Stimulated activated CD4-positive, alpha-beta T cell treated with anti-CD3 and anti-CD28 coated beads, Interleukin-15, amount 100 ng/mL, for 48 hours (primary cell): ENCODE measurements around the gene SECISBP2.
"Not testable (repeated sequence)": the region's sequence is repeated elsewhere in the genome, so short reads cannot be mapped to it uniquely, and the experiment has no call there.

Source experiments
- DNase-seq, 2 donors: peaks; one replicate each; pipeline ENCODE4 v3.0.0-alpha.2; 2020; ENCODE audit warnings: low read depth in 2 of 2

SECISBP2 gene

DNA sequence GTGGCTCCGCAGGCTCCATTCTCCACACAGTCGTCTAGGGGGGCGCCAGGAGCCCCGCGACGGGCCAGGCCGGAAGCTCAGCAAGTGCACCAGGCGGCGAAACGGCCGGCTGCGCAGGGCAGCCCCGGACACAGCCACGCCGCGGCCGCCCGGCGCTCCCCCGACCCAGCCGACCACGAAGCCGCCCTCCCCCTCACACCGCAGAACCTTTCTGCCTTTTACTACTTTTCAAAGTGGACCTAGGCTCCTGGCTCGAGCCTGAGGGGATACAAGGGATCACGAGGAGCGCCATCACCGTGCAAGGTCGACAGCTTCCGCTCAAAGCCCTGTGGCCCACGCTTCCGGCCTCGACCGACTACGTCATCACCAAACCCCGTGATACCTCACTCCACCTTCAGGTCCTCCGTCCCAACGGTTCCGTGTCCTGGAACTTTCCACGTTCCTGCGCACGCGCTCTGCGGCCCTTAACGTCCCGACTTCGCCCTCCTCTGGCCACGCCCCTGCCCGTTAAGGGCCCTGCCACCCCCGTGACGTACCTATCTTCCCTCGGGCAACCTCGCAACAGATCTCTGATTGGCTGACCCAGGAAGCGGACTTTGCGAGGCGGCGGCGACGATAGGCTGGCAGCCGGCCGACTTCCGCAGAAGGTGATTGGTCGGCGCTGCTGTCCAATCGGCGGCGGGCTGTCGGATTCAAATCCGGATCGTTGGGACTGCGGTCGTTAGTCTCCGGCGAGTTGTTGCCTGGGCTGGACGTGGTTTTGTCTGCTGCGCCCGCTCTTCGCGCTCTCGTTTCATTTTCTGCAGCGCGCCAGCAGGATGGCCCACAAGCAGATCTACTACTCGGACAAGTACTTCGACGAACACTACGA lies 7.6 kb upstream of the SECISBP2 start, which contains the start of gene CKS2:
Gene CKS2 (plus strand): TSS at position 721 of the 871 bp plus-strand sequence. CDS start 98 bp downstream, at position 819.
- DNase-seq = peak; percentile 100

GRCh38 chr9:89311346-89312221 lies 6.7 kb upstream of the SECISBP2 start:
- DNase-seq = no peak

DNA sequence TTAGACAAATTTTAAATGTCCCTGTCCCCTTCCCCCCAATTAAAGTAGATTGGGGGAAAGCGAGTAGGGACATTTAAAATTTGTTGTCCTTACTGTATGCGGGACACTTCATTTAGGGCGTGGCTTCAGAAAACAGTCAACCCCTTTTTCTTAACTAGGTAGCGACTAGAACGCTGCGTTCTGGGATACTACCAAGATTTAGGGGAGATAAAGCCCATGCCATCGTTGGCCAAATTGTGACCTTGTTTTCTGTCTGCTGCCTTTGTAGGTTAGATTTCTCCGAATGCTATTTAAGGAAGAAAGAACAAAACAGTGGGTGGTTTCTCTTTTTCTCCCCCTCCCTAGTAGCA lies 6.1 kb upstream of the SECISBP2 start:
- DNase-seq = no peak

GRCh38 chr9:89313842-89314241 lies 4.5 kb upstream of the SECISBP2 start:
- DNase-seq = no peak

DNA sequence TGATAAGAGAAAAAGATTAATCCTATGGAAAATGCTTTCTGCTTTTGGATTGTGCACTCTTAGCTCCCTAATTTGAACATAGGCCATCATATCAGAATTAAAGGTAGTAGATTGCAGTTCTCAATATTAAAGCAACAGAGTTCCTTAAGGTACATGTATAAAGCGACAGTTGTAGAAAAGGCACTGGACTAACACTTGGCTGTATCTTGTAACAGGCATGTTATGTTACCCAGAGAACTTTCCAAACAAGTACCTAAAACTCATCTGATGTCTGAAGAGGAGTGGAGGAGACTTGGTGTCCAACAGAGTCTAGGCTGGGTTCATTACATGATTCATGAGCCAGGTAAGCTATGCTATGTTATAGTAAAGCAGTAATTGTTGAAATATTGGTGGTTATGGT lies 3.3 kb upstream of the SECISBP2 start:
- DNase-seq = no peak

DNA sequence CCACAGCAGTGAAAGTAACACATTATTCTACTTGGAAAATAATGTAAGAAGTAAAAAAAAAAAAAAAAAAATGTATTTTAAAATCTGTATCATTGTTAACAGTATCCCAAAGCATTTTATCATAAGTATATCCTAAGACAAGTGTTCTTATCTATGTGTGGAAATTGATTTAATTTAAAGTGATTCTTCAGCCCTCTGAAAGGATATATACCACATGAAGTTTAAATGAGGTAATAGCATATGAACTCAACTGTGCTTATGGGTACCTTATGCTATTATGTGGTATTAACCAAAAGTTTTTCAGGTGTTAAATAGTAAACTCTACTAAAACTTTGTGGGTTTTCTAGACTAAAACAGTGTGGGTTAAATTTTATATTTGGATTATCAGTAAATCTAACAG lies 2.8 kb upstream of the SECISBP2 start:
- DNase-seq = no peak

- no peak for DNase-seq
Measured at GRCh38 chr9:89317282-89317681, 1.0 kb upstream of the SECISBP2 start.

GRCh38 chr9:89319015-89319905 lies 960 bp downstream of the SECISBP2 start:
- DNase-seq = no peak

DNA sequence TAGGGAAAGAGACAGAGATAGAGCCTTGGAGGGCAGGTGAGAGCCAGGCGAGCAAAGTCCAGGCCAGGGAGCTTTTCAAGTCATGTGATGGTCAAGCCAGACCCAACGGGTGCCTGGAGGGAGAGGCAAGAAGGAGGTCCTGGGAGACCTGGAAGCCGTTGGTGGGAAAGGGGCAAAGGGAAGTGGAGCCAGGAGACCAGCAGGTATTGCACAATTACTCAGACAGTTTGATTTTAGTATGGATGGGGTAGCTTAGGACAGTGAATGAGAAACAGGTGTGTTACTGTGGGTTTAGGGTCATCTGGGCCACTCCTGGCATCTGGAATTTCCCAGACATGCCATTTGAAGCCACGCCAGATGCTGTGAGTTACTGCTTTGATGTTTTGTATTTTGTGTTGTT lies 5.1 kb downstream of the SECISBP2 start:
- DNase-seq = no peak

DNA sequence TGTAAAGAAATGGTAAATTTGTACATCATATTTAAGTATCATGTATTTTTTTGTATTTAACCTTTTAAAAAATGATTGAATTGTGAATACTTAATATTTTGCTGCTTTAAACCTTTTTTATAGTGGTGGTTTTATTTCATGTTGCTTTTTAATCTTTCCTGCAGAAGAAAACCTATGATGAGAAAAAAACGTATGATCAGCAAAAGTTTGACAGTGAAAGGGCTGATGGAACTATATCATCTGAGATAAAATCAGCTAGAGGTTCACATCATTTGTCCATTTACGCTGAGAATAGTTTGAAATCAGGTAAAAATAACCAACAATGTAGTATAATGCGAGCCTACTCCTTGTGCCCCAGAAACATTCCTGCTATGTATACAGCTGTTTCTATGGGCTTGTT lies 7.4 kb downstream of the SECISBP2 start:
- no peak for DNase-seq

DNA sequence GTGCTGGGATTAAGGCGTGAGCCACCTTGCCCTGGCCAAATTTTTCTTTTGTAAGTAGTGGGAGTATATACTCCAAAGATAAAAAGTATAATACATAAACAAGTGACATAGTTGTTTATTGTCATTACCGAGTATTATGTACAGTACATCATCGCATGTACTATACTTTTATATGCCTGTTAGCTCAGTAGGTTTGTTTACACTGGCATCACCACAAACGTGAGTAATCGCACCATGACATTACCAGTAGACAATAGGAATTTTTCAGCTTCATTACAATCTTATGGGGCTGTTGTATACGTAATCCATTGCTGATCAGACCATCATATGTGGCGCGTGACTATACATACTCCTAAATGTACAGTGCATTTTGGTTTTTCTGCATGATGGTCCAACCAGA lies 9.8 kb downstream of the SECISBP2 start:
- DNase-seq = no peak

DNA sequence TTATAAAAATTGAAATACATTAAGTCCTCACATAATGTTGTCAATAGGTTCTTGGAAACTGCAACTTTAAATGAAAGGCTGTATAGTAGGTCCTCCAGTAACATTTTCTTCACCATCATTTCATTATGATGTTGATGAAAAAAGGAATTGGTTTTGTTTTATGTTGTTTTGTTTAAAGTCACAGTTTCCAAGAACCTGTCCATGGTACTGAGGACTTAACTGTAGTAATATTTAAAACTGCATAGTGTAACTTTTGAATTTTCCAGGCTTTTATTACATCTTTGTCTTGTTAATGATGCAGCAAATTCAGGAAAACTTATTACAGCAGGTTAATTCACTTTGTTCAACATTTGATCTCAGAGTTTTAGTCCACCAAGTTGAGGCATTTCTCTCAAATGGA lies 11.6 kb downstream of the SECISBP2 start:
- no peak for DNase-seq

DNA sequence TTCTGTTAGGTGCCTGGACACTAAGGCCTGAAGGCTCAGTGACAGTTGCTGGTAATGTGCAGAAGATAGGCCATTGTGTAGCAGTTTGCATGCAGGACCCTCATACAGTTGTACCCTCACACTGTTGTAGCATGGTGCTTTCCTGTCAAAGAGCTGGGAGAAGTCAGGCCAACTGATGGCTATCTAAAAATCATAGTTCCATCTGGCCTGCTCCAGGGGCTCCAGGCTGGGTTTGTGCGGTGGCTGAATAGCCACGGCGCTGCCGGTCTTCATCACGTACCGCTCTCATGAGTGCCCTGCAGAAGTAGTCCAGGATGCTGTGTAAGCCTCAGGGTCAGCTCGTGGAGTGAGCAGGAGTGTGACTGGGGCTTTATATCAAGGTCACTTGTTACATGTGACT lies 12.2 kb downstream of the SECISBP2 start:
- no peak for DNase-seq

DNA sequence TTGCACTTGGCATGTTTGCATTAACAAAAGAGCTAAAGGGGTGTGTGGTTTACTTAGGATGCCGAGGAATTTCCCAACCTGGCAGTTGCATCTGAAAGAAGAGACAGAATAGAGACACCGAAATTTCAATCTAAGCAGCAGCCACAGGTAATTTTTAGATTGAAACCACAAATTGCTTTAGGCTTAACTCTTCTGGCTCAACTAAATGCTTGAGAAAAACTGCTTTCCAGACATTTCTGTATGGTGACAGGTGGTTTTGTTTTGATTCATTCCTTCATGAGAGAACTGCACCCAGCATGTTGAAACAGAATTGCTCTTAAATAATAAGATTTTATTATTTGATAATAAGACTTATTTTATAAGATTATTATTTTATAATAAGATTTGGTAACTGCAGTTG lies 21.5 kb downstream of the SECISBP2 start:
- DNase-seq = no peak

DNA sequence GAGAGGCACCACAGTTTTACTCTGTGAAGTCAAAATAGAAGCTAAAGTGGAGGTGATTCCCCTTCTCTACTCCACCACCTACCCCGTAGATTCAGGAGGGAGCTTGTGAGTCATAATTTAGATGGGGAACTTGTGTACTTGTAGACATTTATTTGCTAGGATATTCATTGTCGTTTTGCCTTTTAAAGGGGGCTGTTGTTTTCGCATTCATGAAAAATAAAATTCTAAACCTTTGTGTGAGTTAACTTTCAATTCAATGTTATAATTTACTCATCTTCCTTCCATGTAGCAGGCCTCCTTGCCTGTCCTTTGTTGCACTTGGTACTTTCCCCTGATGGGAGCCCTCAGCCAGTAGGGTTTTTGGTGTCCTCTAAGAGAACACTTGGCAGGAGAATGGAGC lies 22.0 kb downstream of the SECISBP2 start:
- DNase-seq = no peak

DNA sequence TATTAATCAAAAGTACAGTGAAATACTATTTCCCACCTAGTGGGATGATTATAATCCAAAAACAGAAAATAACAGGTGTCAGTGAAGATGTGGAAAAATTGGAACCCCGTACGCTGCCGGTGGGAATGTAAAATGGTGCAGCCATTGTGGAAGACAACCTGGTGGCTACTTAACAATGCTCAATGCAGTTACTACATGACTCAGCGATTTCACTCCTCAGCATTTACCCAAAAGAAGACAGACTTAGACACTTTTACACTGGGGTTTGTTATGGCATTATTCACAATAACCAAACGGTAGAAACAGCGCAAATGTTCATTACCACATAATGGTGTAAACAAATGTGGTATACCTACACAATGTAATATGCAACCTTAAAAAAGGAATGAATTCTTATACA lies 23.9 kb downstream of the SECISBP2 start:
- no peak for DNase-seq

GRCh38 chr9:89342948-89343347 lies 24.6 kb downstream of the SECISBP2 start:
- DNase-seq = no peak

DNA sequence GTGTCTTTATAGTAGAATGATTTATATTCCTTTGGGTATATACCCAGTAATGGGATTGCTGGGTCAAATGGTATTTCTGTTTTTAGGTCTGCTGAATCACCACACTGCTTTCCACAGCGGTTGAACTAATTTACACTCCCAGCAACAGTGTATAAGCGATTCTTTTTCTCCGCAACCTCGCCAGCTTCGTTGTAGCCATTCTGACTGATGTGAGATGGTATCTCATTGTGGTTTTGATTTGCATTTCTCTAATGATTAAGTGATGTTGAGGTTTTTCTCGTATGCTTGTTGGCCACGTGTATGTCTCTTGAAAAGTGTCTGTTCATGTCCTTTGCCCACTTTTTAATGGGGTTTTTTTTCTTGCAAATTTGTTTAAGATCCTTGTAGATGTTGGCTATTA lies 25.5 kb downstream of the SECISBP2 start:
- DNase-seq = not testable (repeated sequence)

GRCh38 chr9:89345476-89345875 lies 27.2 kb downstream of the SECISBP2 start:
- DNase-seq = no peak

- no peak for DNase-seq
Measured at GRCh38 chr9:89346696-89347095, 28.4 kb downstream of the SECISBP2 start.

- DNase-seq = no peak
Measured at GRCh38 chr9:89347651-89348050, 29.4 kb downstream of the SECISBP2 start.

DNA sequence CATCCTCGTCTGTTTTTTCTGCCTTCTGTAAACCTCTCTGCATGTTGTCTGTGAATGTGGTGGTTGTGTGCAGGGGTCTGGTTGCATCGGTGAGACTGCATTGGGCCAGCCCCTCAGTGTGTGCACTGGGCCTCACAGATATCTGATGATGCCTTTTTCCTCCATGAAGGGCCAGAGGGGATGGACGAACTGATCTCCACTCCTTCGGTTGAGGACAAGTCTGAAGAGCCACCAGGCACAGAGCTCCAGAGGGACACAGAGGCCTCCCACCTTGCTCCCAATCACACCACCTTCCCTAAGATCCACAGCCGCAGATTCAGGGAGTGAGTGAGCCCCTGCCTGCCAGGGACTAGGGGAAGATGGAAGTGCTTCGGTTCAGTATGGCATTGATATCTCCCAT lies 31.3 kb downstream of the SECISBP2 start:
- no peak for DNase-seq
